ENCODE measurements around the gene ZNF814.
"Not testable (repeated sequence)": the region's sequence is repeated elsewhere in the genome, so short reads cannot be mapped to it uniquely, and the experiment has no call there.

ZNF814 gene

GRCh38 chr19:57888560-57889231 lies at the start of gene ZNF814:
Gene ZNF814 (minus strand): TSS chr19:57889037. CDS start chr19:57888802, 235 bp downstream.
- FAIRE-seq: no peak

GRCh38 chr19:57935731-57936130 lies 46.9 kb upstream of the ZNF814 start:
- no peak for FAIRE-seq

GRCh38 chr19:57934820-57935665 lies 46.2 kb upstream of the ZNF814 start, which contains the start of gene ZNF418:
Gene ZNF418 (minus strand): TSS chr19:57935402. CDS start chr19:57933822, 1,580 bp downstream.
- no peak for FAIRE-seq

GRCh38 chr19:57927587-57927986 lies 38.8 kb upstream of the ZNF814 start:
- FAIRE-seq: no peak

GRCh38 chr19:57916168-57916995 lies 27.5 kb upstream of the ZNF814 start, which contains the start of gene ZNF417:
Gene ZNF417 (minus strand): TSS chr19:57916592. CDS start chr19:57916411, 181 bp downstream.
- FAIRE-seq: peak; percentile 96

GRCh38 chr19:57914531-57914930 lies 25.7 kb upstream of the ZNF814 start:
- no peak for FAIRE-seq

- FAIRE-seq: no peak
Measured at GRCh38 chr19:57907394-57907793, 18.6 kb upstream of the ZNF814 start.

GRCh38 chr19:57905258-57905657 lies 16.4 kb upstream of the ZNF814 start:
- FAIRE-seq: no peak

- FAIRE-seq: no peak
Measured at GRCh38 chr19:57903618-57904184, 14.9 kb upstream of the ZNF814 start.

- no peak for FAIRE-seq
Measured at GRCh38 chr19:57900311-57900710, 11.5 kb upstream of the ZNF814 start.

- FAIRE-seq: not testable (repeated sequence)
Measured at GRCh38 chr19:57890706-57891105, 1.9 kb upstream of the ZNF814 start.

- no peak for FAIRE-seq
Measured at GRCh38 chr19:57888107-57888559, 704 bp downstream of the ZNF814 start.

- no peak for FAIRE-seq
Measured at GRCh38 chr19:57887195-57887941, 1.5 kb downstream of the ZNF814 start.

GRCh38 chr19:57886046-57886445 lies 2.8 kb downstream of the ZNF814 start:
- FAIRE-seq: no peak

GRCh38 chr19:57873883-57874799 lies 14.7 kb downstream of the ZNF814 start:
- FAIRE-seq: not testable (repeated sequence)

GRCh38 chr19:57872450-57872849 lies 16.4 kb downstream of the ZNF814 start:
- FAIRE-seq: no peak

GRCh38 chr19:57870225-57870624 lies 18.6 kb downstream of the ZNF814 start:
- FAIRE-seq: no peak

GRCh38 chr19:57869655-57870054 lies 19.2 kb downstream of the ZNF814 start:
- FAIRE-seq: not testable (repeated sequence)

GRCh38 chr19:57867868-57868492 lies 20.9 kb downstream of the ZNF814 start:
- no peak for FAIRE-seq

GRCh38 chr19:57862351-57862750 lies 26.5 kb downstream of the ZNF814 start:
- FAIRE-seq: not testable (repeated sequence)

All from endometrium (tissue), 2 donors.